Measurements from ENCODE around the gene NEDD9. TPM values are rescaled to one million over a fixed set of nuclear protein-coding genes. Genes with fewer than 3 reads are reported as not detected.
A peak's percentile ranks its signal among the peaks of the same experiment; 100 is the strongest.

Gene NEDD9
- total RNA-seq, 1 donor from 2014 or later: 4.7 TPM

DNA sequence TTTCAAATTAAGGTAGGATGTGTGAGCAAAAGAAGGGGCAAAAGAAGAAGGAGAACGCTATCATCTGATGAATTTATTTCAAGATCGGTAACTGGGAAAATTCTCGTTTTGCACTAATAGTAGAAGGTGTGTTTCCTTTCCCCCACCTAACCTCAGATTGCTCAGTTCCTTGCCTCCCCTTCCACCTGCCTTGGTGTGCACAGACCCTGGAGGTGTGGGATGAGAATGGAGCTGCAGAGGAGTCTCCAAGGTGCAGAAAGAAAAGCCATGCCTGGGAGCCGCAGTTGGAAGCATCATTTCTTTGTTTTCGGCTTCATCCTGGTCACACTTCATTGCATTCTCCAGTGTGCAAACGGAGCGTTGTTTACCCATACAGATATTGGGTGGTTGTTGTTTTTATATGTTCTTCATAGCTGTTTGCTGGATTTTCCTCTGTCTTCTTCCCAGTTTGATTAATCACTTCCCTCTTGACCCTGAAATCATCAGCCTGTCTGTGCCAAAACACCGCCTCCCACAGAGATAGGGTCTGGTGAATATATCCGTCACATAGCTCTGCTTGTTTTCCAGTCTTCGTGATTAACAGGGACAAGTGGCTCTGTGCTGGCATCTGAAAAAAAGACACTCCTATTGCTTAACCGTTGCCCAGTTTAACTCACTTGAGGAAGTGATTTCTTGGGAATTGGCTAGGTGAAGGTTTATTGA is 40.2 kb upstream of the NEDD9 start:
- TF ChIP-seq CTCF (IDR thresholded peaks at IDR 0.05; ENCODE audit: insufficient read depth, low read length, severe bottlenecking): no peak
- H3K36me3 ChIP-seq (ENCODE audit: control insufficient read depth, insufficient read depth, low read length): no peaks in the 10 kb centered on the region
- H3K4me3 ChIP-seq (ENCODE audit: low read depth, low read length): no peak overlapping the region
- H3K27me3 ChIP-seq (ENCODE audit: control insufficient read depth, insufficient read depth, low read length): no peaks in the 10 kb centered on the region
- no peak for FAIRE-seq
- DNase-seq (ENCODE audit: low read depth): peak; percentile 29

- no peak for DNase-seq (ENCODE audit: low read depth)
- FAIRE-seq: no peak
- no peak for TF ChIP-seq CTCF (IDR thresholded peaks at IDR 0.05; ENCODE audit: insufficient read depth, low read length, severe bottlenecking)
- H3K4me3 ChIP-seq (ENCODE audit: low read depth, low read length): no peak overlapping the region
- no peaks in the 10 kb centered on the region for H3K36me3 ChIP-seq (ENCODE audit: control insufficient read depth, insufficient read depth, low read length)
- no peaks in the 10 kb centered on the region for H3K27me3 ChIP-seq (ENCODE audit: control insufficient read depth, insufficient read depth, low read length)
These were observed 39.0 kb upstream of the NEDD9 start for GRCh38 chr6:11271228-11272020.

GRCh38 chr6:11270030-11271027 is 37.9 kb upstream of the NEDD9 start:
- no peak for DNase-seq (ENCODE audit: low read depth)
- H3K36me3 ChIP-seq (ENCODE audit: control insufficient read depth, insufficient read depth, low read length): no peaks in the 10 kb centered on the region
- H3K27me3 ChIP-seq (ENCODE audit: control insufficient read depth, insufficient read depth, low read length): no peaks in the 10 kb centered on the region
- no peak for TF ChIP-seq CTCF (IDR thresholded peaks at IDR 0.05; ENCODE audit: insufficient read depth, low read length, severe bottlenecking)
- H3K4me3 ChIP-seq (ENCODE audit: low read depth, low read length): no peak overlapping the region
- no peak for FAIRE-seq

DNA sequence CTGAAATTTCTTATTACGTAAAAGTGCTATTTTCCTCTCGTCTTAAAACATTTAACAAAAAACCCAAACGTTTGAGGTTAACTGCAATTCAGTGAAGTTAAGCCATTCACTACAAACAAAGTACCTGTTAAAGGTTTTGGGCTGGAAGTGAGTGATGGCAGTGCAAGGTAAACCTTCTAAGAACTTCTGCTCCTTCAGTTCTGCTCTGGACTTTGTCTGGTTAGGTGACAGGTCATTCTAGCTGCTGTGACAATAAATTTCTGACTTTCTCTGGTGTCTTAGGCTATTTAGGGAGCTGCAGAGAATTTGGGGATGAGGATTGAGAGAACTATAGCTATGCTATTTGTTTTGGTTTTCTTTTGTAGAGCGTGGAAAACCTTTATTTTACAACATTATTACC is 36.5 kb upstream of the NEDD9 start:
- Histone ChIP-seq H3K4me3 (ENCODE audit: low read depth, low read length) (no peak overlapping the region), H3K36me3 (ENCODE audit: control insufficient read depth, insufficient read depth, low read length) (no peaks in the 10 kb centered on the region), H3K27me3 (ENCODE audit: control insufficient read depth, insufficient read depth, low read length) (no peaks in the 10 kb centered on the region)
- DNase-seq (ENCODE audit: low read depth) (no peak), FAIRE-seq (peak; percentile 47)
- no peak for TF ChIP-seq CTCF (IDR thresholded peaks at IDR 0.05; ENCODE audit: insufficient read depth, low read length, severe bottlenecking)

DNA sequence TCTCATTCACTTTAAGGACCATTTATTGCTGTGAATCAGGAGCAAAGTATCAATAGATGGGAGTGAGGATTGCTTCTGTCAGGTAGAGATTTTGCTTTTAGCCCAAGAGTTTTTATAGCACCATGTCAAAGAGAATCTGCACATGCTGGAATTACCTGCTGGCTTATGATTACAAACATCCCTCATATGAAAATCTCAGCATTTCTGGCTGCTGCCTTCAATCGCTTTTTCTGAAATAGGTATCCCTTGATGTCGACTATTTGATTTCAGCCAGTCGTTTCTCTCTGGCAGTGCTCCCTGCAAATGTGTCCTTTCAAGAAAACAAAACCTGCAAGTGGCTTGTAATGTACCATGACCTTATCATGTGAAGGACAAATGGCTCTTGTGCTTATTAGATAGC is 34.5 kb upstream of the NEDD9 start:
- FAIRE-seq (no peak), DNase-seq (ENCODE audit: low read depth) (no peak)
- Histone ChIP-seq H3K36me3 (ENCODE audit: control insufficient read depth, insufficient read depth, low read length) (no peaks in the 10 kb centered on the region), H3K4me3 (ENCODE audit: low read depth, low read length) (no peak overlapping the region), H3K27me3 (ENCODE audit: control insufficient read depth, insufficient read depth, low read length) (no peaks in the 10 kb centered on the region)
- TF ChIP-seq CTCF (IDR thresholded peaks at IDR 0.05; ENCODE audit: insufficient read depth, low read length, severe bottlenecking): no peak
